DOHH2 (cell line): ENCODE results near the gene PDE4DIP.
"Not testable (repeated sequence)": the region's sequence is repeated elsewhere in the genome, so short reads cannot be mapped to it uniquely, and the experiment has no call there.

Experiments used
- H3F3A ChIP-seq: fragments of 200-600 bp; sonication (generic), shearing (Covaris generic); 2 replicates; pipeline ENCODE4 v1.6.0; 2016; ENCODE audit warnings: antibody characterized with exemption, mild to moderate bottlenecking; ENCODE audit not compliant: control insufficient read depth, insufficient read depth
- H3K27ac ChIP-seq: fragments of 200-600 bp; sonication (generic); 2 replicates; pipeline ENCODE4 v1.5.1; 2014; ENCODE audit warnings: low read depth, mild to moderate bottlenecking, low read length, moderate library complexity
- H3K27me3 ChIP-seq: fragments of 200-600 bp; sonication (generic); 2 replicates; pipeline ENCODE4 v1.6.1; 2014; ENCODE audit warnings: mild to moderate bottlenecking, low read length, mixed read lengths; ENCODE audit not compliant: control insufficient read depth
- H3K36me3 ChIP-seq: fragments of 200-600 bp; sonication (generic); 2 replicates; pipeline ENCODE4 v1.6.1; 2014; ENCODE audit warnings: mild to moderate bottlenecking, low read length, moderate library complexity, mixed read lengths; ENCODE audit not compliant: control insufficient read depth
- H3K4me1 ChIP-seq: fragments of 200-600 bp; sonication (generic); 2 replicates; pipeline ENCODE4 v1.6.1; 2014; ENCODE audit warnings: mild to moderate bottlenecking, low read length, mixed read lengths; ENCODE audit not compliant: control insufficient read depth
- H3K4me2 ChIP-seq: fragments of 200-600 bp; sonication (generic); 2 replicates; pipeline ENCODE4 v1.6.0; 2014; ENCODE audit warnings: mild to moderate bottlenecking, low read length, moderate library complexity
- H3K4me3 ChIP-seq: fragments of 200-600 bp; sonication (generic); 2 replicates; pipeline ENCODE4 v1.5.1; 2014; ENCODE audit warnings: mild to moderate bottlenecking, low read length, mixed read lengths
- H3K79me2 ChIP-seq: fragments of 200-600 bp; sonication (generic); 2 replicates; pipeline ENCODE4 v1.6.1; 2014; ENCODE audit warnings: mild to moderate bottlenecking, low read length, mixed read lengths; ENCODE audit not compliant: control insufficient read depth
- H3K9me2 ChIP-seq: fragments of 200-600 bp; sonication (generic); replicated peaks from 2 replicates; pipeline ENCODE4 v1.6.1; 2014; ENCODE audit warnings: mild to moderate bottlenecking, low read length, mixed read lengths; ENCODE audit not compliant: control insufficient read depth
- H3K9me3 ChIP-seq: fragments of 200-600 bp; sonication (generic); 2 replicates; pipeline ENCODE4 v1.6.1; 2014; ENCODE audit warnings: antibody characterized with exemption, low read length, mixed read lengths; ENCODE audit not compliant: control insufficient read depth, insufficient read depth
- H4K20me1 ChIP-seq: fragments of 200-600 bp; sonication (generic); 2 replicates; pipeline ENCODE4 v1.6.0; 2014; ENCODE audit warnings: low read depth, mild to moderate bottlenecking, antibody characterized with exemption, low read length, moderate library complexity; ENCODE audit not compliant: control insufficient read depth, insufficient read depth

PDE4DIP gene

DNA sequence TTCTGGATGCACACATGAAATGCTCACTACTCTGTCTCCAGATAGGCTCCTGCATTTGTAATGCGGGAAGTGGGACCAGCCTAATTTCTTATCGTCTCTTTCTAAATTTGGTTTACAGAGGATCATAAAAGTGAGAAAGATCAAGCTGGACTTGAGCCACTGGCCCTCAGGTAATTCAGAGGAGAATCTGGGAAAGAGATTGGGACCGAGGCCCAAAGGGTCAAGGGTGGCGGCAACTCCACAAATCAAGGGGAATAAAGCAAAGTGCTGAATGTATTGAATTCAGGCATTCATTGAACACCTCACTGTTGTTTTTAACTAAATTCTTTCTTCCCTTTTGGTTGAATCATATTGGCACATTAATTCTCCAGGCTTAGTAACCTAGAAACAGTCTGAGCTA lies 164.1 kb downstream of the PDE4DIP start:
- not testable (repeated sequence) for H3K79me2 ChIP-seq, H4K20me1 ChIP-seq

DNA sequence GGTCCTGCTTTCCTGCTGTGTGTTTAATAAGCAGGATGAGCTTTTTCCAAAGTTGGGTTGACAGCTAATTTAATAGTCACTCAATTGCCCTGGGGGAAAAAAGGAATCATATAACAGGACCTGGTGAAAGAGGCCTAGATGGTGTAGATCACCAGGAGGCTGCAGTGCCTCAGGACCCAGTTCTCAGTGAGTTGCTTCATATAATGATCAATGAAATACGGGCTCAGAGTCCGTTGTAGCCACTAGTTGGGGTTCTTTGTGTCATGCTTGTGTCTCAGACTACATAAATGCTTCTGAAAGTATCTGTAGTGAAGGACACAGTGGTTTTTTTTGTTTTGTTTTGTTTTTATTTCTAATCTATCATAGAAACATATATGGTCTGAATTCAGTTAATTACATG lies 164.5 kb downstream of the PDE4DIP start:
- not testable (repeated sequence) for H3K27ac ChIP-seq, H3K27me3 ChIP-seq, H3F3A ChIP-seq, H3K4me1 ChIP-seq, H4K20me1 ChIP-seq, H3K9me3 ChIP-seq, H3K79me2 ChIP-seq, H3K4me3 ChIP-seq, H3K4me2 ChIP-seq, H3K36me3 ChIP-seq, H3K9me2 ChIP-seq

More for the DNA sequence above, 164.1 kb downstream of the PDE4DIP start:
- H3K27ac ChIP-seq, H3F3A ChIP-seq, H3K9me2 ChIP-seq, H3K36me3 ChIP-seq, H3K4me1 ChIP-seq, H3K4me2 ChIP-seq, H3K27me3 ChIP-seq, H3K9me3 ChIP-seq, H3K4me3 ChIP-seq: not testable (repeated sequence)

DNA sequence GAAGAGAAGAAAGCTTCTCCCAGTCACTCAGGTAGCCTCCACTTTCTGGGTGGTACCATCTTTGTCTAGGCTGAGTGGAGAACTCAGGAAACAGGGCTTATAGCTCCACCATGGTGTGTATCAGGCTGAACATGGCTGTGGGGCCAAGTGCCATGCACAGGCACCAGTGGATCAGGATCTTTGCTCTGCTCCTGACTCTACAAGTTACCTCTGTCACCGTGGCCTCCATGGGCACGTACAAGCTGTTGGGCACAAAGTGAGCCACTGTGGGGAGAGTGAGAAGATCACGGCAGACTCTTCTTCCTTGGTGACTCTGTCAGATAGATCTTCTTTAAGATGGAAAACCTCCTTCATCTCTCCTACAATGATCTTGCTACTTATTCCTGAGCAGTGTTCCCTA lies 165.5 kb downstream of the PDE4DIP start:
- not testable (repeated sequence) for H3K27me3 ChIP-seq, H3K4me2 ChIP-seq, H4K20me1 ChIP-seq, H3K36me3 ChIP-seq, H3K4me3 ChIP-seq, H3K4me1 ChIP-seq, H3F3A ChIP-seq, H3K9me3 ChIP-seq, H3K9me2 ChIP-seq, H3K79me2 ChIP-seq, H3K27ac ChIP-seq

DNA sequence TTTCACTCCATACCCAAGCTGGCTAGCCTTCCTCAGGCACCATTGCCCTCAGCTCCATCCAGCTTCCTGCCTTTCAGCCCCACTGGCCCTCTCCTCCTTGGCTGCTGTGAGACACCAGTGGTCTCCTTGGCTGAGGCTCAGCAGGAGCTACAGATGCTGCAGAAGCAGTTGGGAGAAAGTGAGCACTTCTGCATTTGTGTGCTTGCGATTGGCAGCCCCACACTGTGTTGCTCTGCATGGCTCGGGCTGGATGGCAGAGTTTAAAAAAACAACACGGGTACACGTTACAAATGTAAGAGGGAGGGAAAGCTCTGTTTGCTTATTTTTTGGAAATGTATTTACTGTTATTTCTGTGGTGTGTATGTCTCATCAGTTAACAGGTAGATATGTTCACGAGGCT lies 168.4 kb downstream of the PDE4DIP start:
- H3K36me3 ChIP-seq, H3F3A ChIP-seq, H4K20me1 ChIP-seq: not testable (repeated sequence)

DNA sequence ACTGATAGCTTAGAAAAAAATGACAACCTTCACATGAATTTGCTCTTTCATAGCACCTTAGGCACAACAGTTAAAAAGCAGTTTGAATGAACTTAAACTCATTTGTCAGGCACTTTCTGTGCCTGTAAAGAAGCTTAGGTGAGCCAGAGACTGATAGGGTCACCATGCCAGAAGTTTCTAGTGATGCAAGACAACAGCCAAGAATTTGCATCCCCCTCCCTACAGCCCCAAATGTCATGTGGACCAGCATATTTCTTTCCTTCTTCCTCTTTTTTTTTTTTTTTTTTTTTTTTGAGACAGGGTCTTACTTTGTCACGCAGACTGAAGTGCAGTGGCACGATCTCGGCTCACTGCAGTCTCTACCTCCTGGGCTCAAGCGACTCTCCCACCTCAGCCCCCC lies 169.3 kb downstream of the PDE4DIP start:
- not testable (repeated sequence) for H3K36me3 ChIP-seq, H3F3A ChIP-seq, H3K27ac ChIP-seq, H3K4me1 ChIP-seq, H3K4me2 ChIP-seq, H4K20me1 ChIP-seq, H3K27me3 ChIP-seq, H3K9me3 ChIP-seq, H3K79me2 ChIP-seq, H3K9me2 ChIP-seq, H3K4me3 ChIP-seq

More for the DNA sequence above, 168.4 kb downstream of the PDE4DIP start:
- H3K79me2 ChIP-seq, H3K4me1 ChIP-seq, H3K9me3 ChIP-seq, H3K4me2 ChIP-seq, H3K27ac ChIP-seq, H3K9me2 ChIP-seq, H3K27me3 ChIP-seq, H3K4me3 ChIP-seq: not testable (repeated sequence)

DNA sequence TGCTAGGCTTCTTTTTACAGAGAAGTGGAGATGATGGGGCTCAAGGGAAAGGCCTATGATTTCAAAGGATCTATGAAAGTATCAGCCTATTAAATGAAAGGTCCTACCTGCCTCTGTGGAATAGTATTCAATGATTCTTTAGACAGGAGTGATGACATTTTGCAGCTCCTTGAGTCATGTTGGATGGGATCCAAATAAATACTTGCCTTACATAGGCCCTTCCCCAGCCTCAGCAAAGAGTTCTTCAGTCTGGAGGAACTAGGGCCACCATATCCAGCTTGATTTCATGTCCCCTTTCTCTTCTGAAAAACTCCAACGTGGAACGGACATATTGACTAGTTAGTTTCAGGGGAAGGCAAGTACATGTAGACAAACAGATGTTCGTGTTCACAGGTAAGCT lies 171.3 kb downstream of the PDE4DIP start:
- not testable (repeated sequence) for H3F3A ChIP-seq, H3K27me3 ChIP-seq, H3K4me3 ChIP-seq, H3K9me2 ChIP-seq, H3K9me3 ChIP-seq, H3K79me2 ChIP-seq, H3K36me3 ChIP-seq, H3K27ac ChIP-seq, H3K4me1 ChIP-seq, H4K20me1 ChIP-seq, H3K4me2 ChIP-seq

DNA sequence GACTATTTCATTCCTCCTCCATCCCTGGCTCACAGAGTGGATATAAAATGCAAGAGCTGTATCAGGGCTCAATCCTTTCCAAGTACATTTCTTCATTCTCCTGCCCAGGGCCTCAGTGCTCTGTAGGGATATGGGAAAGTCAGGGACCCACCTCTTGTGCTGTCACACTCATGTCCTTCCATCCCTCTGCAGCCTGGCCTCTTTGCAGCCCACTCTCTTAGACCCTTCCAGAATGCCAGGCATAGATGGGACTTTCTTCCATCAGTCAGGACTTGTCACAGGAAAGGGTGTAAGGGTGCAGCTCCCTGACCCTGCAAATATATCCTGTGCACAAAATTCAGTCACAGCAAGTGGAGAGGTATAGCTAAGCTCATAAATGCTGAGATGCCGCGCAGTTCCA lies 172.4 kb downstream of the PDE4DIP start:
- H3K4me3 ChIP-seq, H3K79me2 ChIP-seq, H3K9me3 ChIP-seq, H3F3A ChIP-seq, H4K20me1 ChIP-seq, H3K27me3 ChIP-seq, H3K4me1 ChIP-seq, H3K9me2 ChIP-seq, H3K36me3 ChIP-seq, H3K27ac ChIP-seq, H3K4me2 ChIP-seq: not testable (repeated sequence)

DNA sequence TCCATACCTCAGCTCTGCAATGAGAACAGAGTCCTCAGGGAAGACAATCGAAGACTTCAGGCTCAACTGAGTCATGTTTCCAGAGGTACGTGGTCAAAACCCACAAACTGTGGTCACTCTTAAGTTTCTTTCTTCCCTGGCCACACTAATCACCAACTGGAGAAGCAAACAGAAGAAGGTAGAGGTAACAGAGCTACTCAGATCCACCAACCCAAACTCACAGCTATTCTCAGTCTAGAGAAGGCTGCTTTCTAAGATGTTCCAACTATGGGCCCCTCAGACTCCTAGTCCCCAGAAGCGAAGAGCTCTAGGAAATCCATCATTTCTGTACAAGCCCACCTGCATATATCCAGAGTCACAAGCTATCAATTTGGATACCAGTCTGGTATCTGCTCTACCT lies 174.3 kb downstream of the PDE4DIP start:
- H3K4me1 ChIP-seq, H3F3A ChIP-seq: not testable (repeated sequence)

DNA sequence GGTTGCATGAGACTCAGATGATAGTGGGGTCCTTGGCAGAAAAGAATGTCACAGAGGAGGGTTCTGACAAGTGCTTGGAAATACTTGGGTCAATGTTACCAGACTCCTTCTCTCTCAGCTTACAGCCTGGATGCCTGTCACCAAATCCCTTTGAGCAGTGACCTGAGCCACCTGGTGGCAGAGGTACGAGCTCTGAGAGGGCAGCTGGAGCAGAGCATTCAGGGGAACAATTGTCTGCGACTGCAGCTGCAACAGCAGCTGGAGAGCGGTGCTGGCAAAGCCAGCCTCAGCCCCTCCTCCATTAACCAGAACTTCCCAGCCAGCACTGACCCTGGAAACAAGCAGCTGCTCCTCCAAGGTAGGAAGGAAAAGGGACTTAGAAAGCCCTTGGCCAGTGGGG lies 180.1 kb downstream of the PDE4DIP start:
- not testable (repeated sequence) for H3K27me3 ChIP-seq, H3K4me2 ChIP-seq, H3K79me2 ChIP-seq, H3K36me3 ChIP-seq, H4K20me1 ChIP-seq, H3K27ac ChIP-seq, H3F3A ChIP-seq, H3K4me3 ChIP-seq, H3K4me1 ChIP-seq, H3K9me3 ChIP-seq, H3K9me2 ChIP-seq

More for the DNA sequence above, 174.3 kb downstream of the PDE4DIP start:
- not testable (repeated sequence) for H3K9me2 ChIP-seq, H4K20me1 ChIP-seq, H3K36me3 ChIP-seq, H3K4me3 ChIP-seq, H3K79me2 ChIP-seq, H3K27ac ChIP-seq, H3K27me3 ChIP-seq, H3K9me3 ChIP-seq, H3K4me2 ChIP-seq
